GM15510 (cell line): ENCODE measurements around the gene ZNF567.

Experiments used
- POLR2A ChIP-seq: IDR thresholded peaks from 3 replicates; pipeline ENCODE4 v1.6.1; 2011; ENCODE audit warnings: borderline replicate concordance; ENCODE audit not compliant: insufficient read length; ENCODE audit errors: extremely low read depth

ZNF567 gene

GRCh38 chr19:36687214-36688056, at the start of gene ZNF567:
Gene ZNF567 (plus strand): TSS chr19:36687612. CDS start chr19:36694868, 7,256 bp downstream.
- peak; percentile 91 for TF ChIP-seq POLR2A

DNA sequence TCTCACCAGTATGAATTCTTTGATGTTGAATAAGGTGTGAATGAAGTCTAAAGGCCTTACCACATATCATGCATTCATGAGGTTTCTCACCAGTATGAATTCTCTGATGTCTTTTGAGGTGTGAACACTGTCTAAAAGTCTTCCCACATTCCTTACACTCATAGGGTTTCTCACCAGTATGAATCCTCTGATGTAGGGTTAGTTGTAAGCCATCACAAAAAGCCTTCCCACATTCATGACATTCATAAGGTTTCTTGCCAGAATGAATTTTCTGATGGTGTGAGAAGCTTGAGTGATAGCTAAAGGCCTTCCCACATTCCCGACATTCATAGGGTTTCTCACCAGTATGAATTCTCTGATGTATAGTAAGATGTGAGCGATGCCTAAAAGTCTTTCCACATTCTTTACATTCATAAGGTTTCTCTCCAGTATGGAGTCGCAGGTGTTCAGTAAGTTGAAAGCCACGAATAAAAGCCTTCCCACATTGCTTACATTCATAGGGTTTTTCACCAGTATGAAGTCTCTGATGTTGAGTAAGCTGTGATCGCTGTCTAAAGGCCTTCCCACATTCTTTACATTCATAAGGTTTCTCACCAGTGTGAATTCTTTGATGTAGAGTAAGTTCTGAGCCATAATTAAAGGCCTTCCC, 48.4 kb upstream of the ZNF567 start:
- TF ChIP-seq POLR2A = no peak

- TF ChIP-seq POLR2A = no peak
These were observed 40.7 kb upstream of the ZNF567 start for GRCh38 chr19:36646746-36647145.

- TF ChIP-seq POLR2A = no peak
These were observed 34.5 kb upstream of the ZNF567 start for GRCh38 chr19:36652958-36653357.

- no peak for TF ChIP-seq POLR2A
These were observed 21.6 kb upstream of the ZNF567 start for GRCh38 chr19:36665832-36666231.

DNA sequence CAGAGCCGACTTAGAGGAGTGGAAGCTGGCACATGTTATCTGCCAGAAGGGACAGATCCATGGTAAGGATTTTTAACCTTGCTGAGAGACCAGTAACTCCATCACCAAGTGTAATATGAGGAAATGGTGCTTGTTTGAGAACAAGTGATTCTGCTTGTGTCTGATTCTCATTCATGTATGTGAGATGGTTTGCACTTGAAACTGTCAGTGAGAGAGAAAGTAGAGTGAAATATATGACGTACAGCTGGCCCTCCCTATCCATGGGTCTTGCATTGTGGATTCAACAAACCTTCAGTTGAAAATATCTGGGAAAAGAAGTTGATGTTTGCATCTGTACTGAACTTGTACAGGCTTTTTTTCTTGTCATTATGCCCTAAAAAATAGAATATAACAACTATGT, 18.8 kb upstream of the ZNF567 start:
- TF ChIP-seq POLR2A = no peak

GRCh38 chr19:36672368-36672767, 15.0 kb upstream of the ZNF567 start:
- no peak for TF ChIP-seq POLR2A

- TF ChIP-seq POLR2A = no peak
These were observed 13.2 kb upstream of the ZNF567 start for GRCh38 chr19:36674201-36674600.

DNA sequence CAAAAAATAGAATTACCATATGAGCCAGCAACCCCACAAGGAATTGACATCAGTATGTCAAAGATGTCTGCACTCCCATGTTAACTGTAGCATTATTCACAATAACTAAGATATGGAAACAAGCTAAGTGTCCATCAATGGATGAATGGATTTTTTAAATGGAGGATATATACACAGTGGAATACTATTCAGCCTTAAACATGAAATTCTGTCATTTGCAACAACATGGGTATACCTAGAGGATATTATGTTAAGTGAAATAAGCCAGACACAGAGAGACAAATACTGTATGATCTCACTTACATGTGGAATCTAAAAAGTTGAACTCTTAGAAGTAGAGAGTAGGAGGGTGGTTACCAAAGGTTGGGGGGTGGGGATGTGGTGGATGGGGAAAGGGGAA, 8.0 kb upstream of the ZNF567 start:
- TF ChIP-seq POLR2A = no peak

GRCh38 chr19:36685835-36686234, 1.6 kb upstream of the ZNF567 start:
- TF ChIP-seq POLR2A = no peak

GRCh38 chr19:36686365-36687213, 823 bp upstream of the ZNF567 start:
- TF ChIP-seq POLR2A = no peak

DNA sequence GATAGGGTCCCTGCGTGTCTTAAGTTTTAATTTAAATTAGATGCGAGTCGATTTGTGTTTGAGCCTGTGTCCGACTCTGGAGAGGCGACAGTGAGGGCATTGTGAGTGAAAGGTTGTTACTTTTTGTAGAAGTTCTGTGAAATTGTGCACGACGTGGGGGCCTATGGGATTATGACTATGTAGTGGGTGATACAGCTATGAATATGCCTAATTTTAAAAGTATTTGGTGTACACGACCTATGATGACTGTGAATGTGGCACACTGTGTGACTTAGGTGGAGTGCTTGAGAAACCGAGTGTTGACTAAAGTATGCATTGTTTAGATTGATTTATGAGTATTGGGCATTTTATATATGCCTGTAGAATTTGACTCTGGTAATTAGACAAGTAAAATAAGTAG, 646 bp downstream of the ZNF567 start:
- no peak for TF ChIP-seq POLR2A

DNA sequence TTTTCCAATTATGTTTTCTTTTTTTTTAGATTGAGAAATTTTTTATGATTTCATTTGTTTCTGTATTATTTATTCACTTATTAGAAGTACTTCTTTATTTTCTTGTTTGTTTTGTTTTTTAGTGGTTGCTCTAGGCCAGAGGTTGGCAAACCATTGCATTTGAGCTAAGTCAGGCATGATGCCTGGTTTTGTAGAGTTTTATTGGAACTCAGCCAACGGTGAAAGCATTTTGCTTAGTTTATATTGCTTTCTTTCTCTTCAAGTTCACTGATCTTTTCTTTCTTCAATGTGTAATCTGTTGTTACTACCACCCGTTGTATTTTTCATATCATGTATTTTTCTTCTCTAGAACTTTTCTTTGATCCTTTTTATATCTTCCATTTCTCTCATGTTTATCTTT, 19.7 kb downstream of the ZNF567 start:
- no peak for TF ChIP-seq POLR2A

GRCh38 chr19:36709423-36709822, 22.0 kb downstream of the ZNF567 start:
- TF ChIP-seq POLR2A = no peak
